HepG2 (cell line): ENCODE data around the gene DENND4C. TPM values are rescaled to one million over a fixed set of nuclear protein-coding genes. Genes with fewer than 3 reads are reported as not detected.

Experiments used
- ATAC-seq: fragments of 200-7000 bp; cut with Tn5 transposase; 3 replicates; pipeline ENCODE4 v1.9.1; 2020; ENCODE audit warnings: mild to moderate bottlenecking, moderate library complexity
- BruUV-seq: library from RNA; stranded (reverse); fragments of 400-500 nt; replicated peaks from 2 replicates; lab custom pipeline; 2021; lab: Mats Ljungman, UMichigan
- CTCF ChIA-PET: fragments of 300-600 bp; formaldehyde crosslinking; extraction: SDS; loops from one replicate; lab custom pipeline; 2021; ENCODE audit warnings: low total read pairs, inconsistent platforms, low intra/inter-chr PET ratio; lab: Yijun Ruan, JAX
- POLR2A ChIA-PET: fragments of 350-600 bp; sonication (Branson Sonifier 250); formaldehyde crosslinking; loops from one replicate; lab custom pipeline; 2020; ENCODE audit warnings: antibody characterized with exemption, inconsistent platforms; lab: Yijun Ruan, JAX
- DNase-seq: peaks from one replicate; pipeline ENCODE4 v3.0.0-alpha.2; 2015; ENCODE audit warnings: low spot score
- FAIRE-seq: peaks from 3 replicates; lab custom pipeline; 2011; peaks lifted over from hg19 to GRCh38; lab: Jason Lieb, UNC
- H2AFZ ChIP-seq: one replicate; pipeline ENCODE4 v1.6.1; 2011; ENCODE audit warnings: low read length, inconsistent platforms
- H3K27ac ChIP-seq: fragments of 300-600 bp; 3 replicates; pipeline ENCODE4 v1.8.0; 2011; ENCODE audit warnings: mixed run types, mild to moderate bottlenecking, mixed read lengths, low read length, inconsistent platforms; ENCODE audit not compliant: insufficient read depth; ENCODE audit errors: extremely low read length
- H3K27me3 ChIP-seq, 2 experiments: fragments of 200-600 bp in 1 of 2; 2 replicates in 1 of 2; 3 replicates in 1 of 2; pipeline versions ENCODE4 v1.6.0 to v1.8.0; 2011; ENCODE audit warnings: low read length in 2 of 2, mild to moderate bottlenecking in 2 of 2, moderate library complexity in 2 of 2, inconsistent platforms in 1 of 2; ENCODE audit not compliant: insufficient read depth in 2 of 2, control insufficient read depth in 1 of 2
- H3K36me3 ChIP-seq, 2 experiments: fragments of 200-600 bp in 1 of 2; replicated peaks in 1 of 2; 2 replicates in 1 of 2; 3 replicates in 1 of 2; pipeline versions ENCODE4 v1.5.1 to v1.8.0; 2011; ENCODE audit warnings: low read length in 2 of 2, inconsistent platforms in 1 of 2; ENCODE audit not compliant: insufficient read depth in 2 of 2, control insufficient read depth in 1 of 2
- H3K4me1 ChIP-seq: 2 replicates; pipeline ENCODE4 v1.5.1; 2012; ENCODE audit warnings: low read length, inconsistent platforms; ENCODE audit not compliant: insufficient read depth
- H3K4me2 ChIP-seq: 2 replicates; pipeline ENCODE4 v1.6.0; 2011; ENCODE audit warnings: low read depth, low read length, inconsistent platforms
- H3K4me3 ChIP-seq, 3 experiments: fragments of 200-600 bp in 1 of 3; sonication (generic), shearing (Covaris generic) in 1 of 3; replicated peaks in 1 of 3; 2 replicates each; pipeline ENCODE4 v1.5.1; 2011 to 2016; ENCODE audit warnings: low read length in 3 of 3, inconsistent platforms in 2 of 3, low read depth in 2 of 3, mild to moderate bottlenecking in 2 of 3, control low read depth in 1 of 3, mixed read lengths in 1 of 3; ENCODE audit not compliant: insufficient read depth in 1 of 3
- H3K79me2 ChIP-seq: one replicate; pipeline ENCODE4 v1.6.1; 2011; ENCODE audit warnings: low read length, inconsistent platforms; ENCODE audit not compliant: insufficient read depth
- H3K9ac ChIP-seq: 2 replicates; pipeline ENCODE4 v1.6.0; 2011; ENCODE audit warnings: mild to moderate bottlenecking, low read depth, low read length, inconsistent platforms; ENCODE audit not compliant: insufficient read depth
- H3K9me3 ChIP-seq: 2 replicates; pipeline ENCODE4 v1.5.1; 2012; ENCODE audit warnings: mild to moderate bottlenecking, low read length
- H4K20me1 ChIP-seq: 2 replicates; pipeline ENCODE4 v1.6.0; 2011; ENCODE audit warnings: inconsistent platforms, mild to moderate bottlenecking, low read length, moderate library complexity; ENCODE audit not compliant: insufficient read depth
- BRCA1 ChIP-seq: sonication (generic); formaldehyde crosslinking; IDR thresholded peaks from 2 replicates; pipeline ENCODE4 v1.4.0; 2020; ENCODE audit warnings: missing genetic modification reagents
- FOXK2 ChIP-seq: fragments of 450-650 bp; IDR thresholded peaks from 2 replicates; pipeline ENCODE4 v1.6.1; 2016
- GATA4 ChIP-seq: sonication (generic); IDR thresholded peaks from 2 replicates; pipeline ENCODE4 v1.6.1; 2016; ENCODE audit warnings: antibody characterized with exemption, low read depth, borderline replicate concordance
- HDAC6 ChIP-seq: fragments of 200-600 bp; sonication (generic); IDR thresholded peaks from 2 replicates; pipeline ENCODE4 v1.7.0; 2017; ENCODE audit warnings: mild to moderate bottlenecking, antibody characterized with exemption, low read length, low read depth
- HINFP ChIP-seq: sonication (generic); formaldehyde crosslinking; IDR thresholded peaks from 2 replicates; pipeline ENCODE4 v1.4.0; 2020; ENCODE audit warnings: low read depth, mild to moderate bottlenecking, missing genetic modification reagents
- MATR3 ChIP-seq: sonication (generic); formaldehyde crosslinking; IDR thresholded peaks from 2 replicates; pipeline ENCODE4 v1.4.0; 2020; ENCODE audit warnings: missing genetic modification reagents
- ZHX2 ChIP-seq, 2 experiments: sonication (generic) in 1 of 2; formaldehyde crosslinking in 1 of 2; IDR thresholded peaks; 2 replicates each; pipeline versions ENCODE4 v1.6.1 to v1.9.0; 2014 to 2022; ENCODE audit warnings: antibody characterized with exemption in 1 of 2, borderline replicate concordance in 1 of 2, inconsistent platforms in 1 of 2, low read depth in 1 of 2, missing genetic modification reagents in 1 of 2
- ZNF337 ChIP-seq: sonication (generic); formaldehyde crosslinking; IDR thresholded peaks from 2 replicates; pipeline ENCODE4 v1.5.1; 2020; ENCODE audit warnings: missing genetic modification reagents, low read depth, mild to moderate bottlenecking, borderline replicate concordance
- ZNF839 ChIP-seq: sonication (generic); formaldehyde crosslinking; IDR thresholded peaks from 2 replicates; pipeline ENCODE4 v1.4.0; 2020; ENCODE audit warnings: missing genetic modification reagents, mild to moderate bottlenecking, borderline replicate concordance
- WGBS: methylation state at CpG from one replicate; pipeline ENCODE4 v1.1.6; 2017; ENCODE audit warnings: low lambda C conversion rate; 5-methylcytosine and 5-hydroxymethylcytosine counted together
- in situ Hi-C: cut with HindIII; loops from 2 replicates; pipeline ENCODE4 v1.10.0; 2017; ENCODE audit warnings: low pct_unique_long_range_greater_than_20kb; ENCODE audit not compliant: extremely low pct_ligation_motif_present
- intact Hi-C: fragments of 100-400 bp; cut with micrococcal nuclease; formaldehyde crosslinking; loops from one replicate; pipeline ENCODE4 v1.10.0; 2022; ENCODE audit not compliant: unreplicated experiment
- polyA plus RNA-seq, 8 experiments: library from polyadenylated mRNA; depleted of rRNA in 3 of 8; stranded (reverse) in 7 of 8; unstranded in 1 of 8; fragments of >200 nt; fragmentation: Illumina TruSeq in 4 of 8; extraction: Trizol in 4 of 8; gene quantifications; 2 replicates each; pipeline versions ENCODE4 v1.2.1 to v1.2.3, GENCODE V29; 2011 to 2016; ENCODE audit warnings: low read depth in 4 of 8, missing spikeins in 1 of 8, mixed read lengths in 1 of 8; ENCODE audit not compliant: insufficient read depth in 1 of 8
- total RNA-seq, 5 experiments: library from RNA; depleted of rRNA; stranded (reverse); fragments of >200 nt; fragmentation: Illumina TruSeq; extraction: Trizol; gene quantifications; 2 replicates each; pipeline ENCODE4 v1.2.3, GENCODE V29; 2016; ENCODE audit warnings: low read depth in 1 of 5

Gene DENND4C
- total and polyA plus RNA-seq, 2 of the 13 experiments (the other 11 are each of a cell fraction or from before 2014, with no cell fraction given), result 19.1 to 27.2 TPM

- H3K4me2 ChIP-seq, result no peak overlapping the region
- ChIA-PET CTCF (no interaction called here), POLR2A (no interaction called here)
- intact Hi-C loops (no loop called here), in situ Hi-C loops (no loop called here)
- no peaks in the 10 kb centered on the region for H3K27me3 ChIP-seq
- H3K4me3 ChIP-seq, result no peak overlapping the region
- H3K27ac ChIP-seq, result no peak overlapping the region
- no peak for FAIRE-seq
- H3K9ac ChIP-seq, result no peak overlapping the region
- no peaks in the 10 kb centered on the region for H4K20me1 ChIP-seq
- 95% methylated on average over 2 of the region's 2 CpGs for whole genome bisulfite sequencing
- no peak for DNase-seq
- H3K79me2 ChIP-seq, result no peaks in the 10 kb centered on the region
- H3K4me1 ChIP-seq, result peaks cover 10% of the 10 kb centered on the region; the same call in 1 of the 2 replicates
- no peaks in the 10 kb centered on the region for H3K9me3 ChIP-seq
- TF ChIP-seq HINFP (CRISPR knock-in tag) (no peak), FOXK2 (no peak), HDAC6 (no peak), ZNF337 (no peak), ZNF839 (CRISPR knock-in tag) (no peak), GATA4 (no peak), MATR3 (no peak), ZHX2 (IDR thresholded peaks at IDR 0.05; ENCODE audit: low read depth) (no peak), ZHX2 (CRISPR knock-in tag; IDR thresholded peaks at IDR 0.05; ENCODE audit: borderline replicate concordance) (no peak), BRCA1 (CRISPR knock-in tag) (no peak)
- no peaks in the 10 kb centered on the region for H3K36me3 ChIP-seq
- no peak overlapping the region for H2AFZ ChIP-seq
- no peak for ATAC-seq
- no TSS peak for BruUV-seq
These were observed 185.7 kb downstream of the DENND4C start for GRCh38 chr9:19416143-19416542.
